ENCODE measurements around the gene FRMD4A.
"Not testable (repeated sequence)": the region's sequence is repeated elsewhere in the genome, so short reads cannot be mapped to it uniquely, and the experiment has no call there.

The FRMD4A gene

DNA sequence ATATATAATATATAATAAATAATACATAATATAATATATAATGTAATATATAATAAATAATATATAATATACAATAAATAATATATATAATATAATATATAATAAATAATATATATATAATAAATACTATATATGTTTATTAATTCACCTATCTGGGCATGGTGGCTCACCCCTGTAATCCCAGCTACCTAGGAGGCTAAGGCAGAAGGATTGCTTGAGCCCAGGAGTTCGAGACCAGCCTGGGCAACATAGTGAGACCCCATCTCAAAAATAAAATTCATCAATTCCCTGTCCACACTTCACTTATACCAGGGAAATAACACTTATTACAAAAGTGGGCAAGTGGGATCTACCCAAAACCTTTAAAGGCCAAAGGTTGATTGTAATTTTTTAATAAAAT lies 462.9 kb downstream of the FRMD4A start:
- Histone ChIP-seq H3K27ac (ENCODE audit: low read length) (no peak overlapping the region), H3K36me3 (replicated peaks; ENCODE audit: insufficient read depth, low read length) (no peaks in the 10 kb centered on the region), H3K4me2 (ENCODE audit: low read depth, low read length) (no peak overlapping the region), H3K9me2 (replicated peaks; ENCODE audit: insufficient read depth, low read length) (no peaks in the 10 kb centered on the region), H3F3A (ENCODE audit: insufficient read depth, low read length) (no peaks in the 10 kb centered on the region), H3K9me3 (replicated peaks; ENCODE audit: insufficient read depth, low read length) (no peaks in the 10 kb centered on the region), H3K27me3 (replicated peaks; ENCODE audit: insufficient read depth, low read length) (no peaks in the 10 kb centered on the region), H2AFZ (ENCODE audit: low read length) (no peak overlapping the region), H3K79me2 (ENCODE audit: low read length) (no peaks in the 10 kb centered on the region), H4K20me1 (ENCODE audit: insufficient read depth, low read length) (no peaks in the 10 kb centered on the region), H3K4me1 (ENCODE audit: low read length) (no peaks in the 10 kb centered on the region), H3K9ac (ENCODE audit: low read length) (no peak overlapping the region), H3K4me3 (ENCODE audit: low read length) (no peak overlapping the region)
- TF ChIP-seq EZH2 (optimal IDR thresholded peaks at IDR 0.05; ENCODE audit: low read depth, low read length): no peak
- TF ChIP-seq, protein P1, sequence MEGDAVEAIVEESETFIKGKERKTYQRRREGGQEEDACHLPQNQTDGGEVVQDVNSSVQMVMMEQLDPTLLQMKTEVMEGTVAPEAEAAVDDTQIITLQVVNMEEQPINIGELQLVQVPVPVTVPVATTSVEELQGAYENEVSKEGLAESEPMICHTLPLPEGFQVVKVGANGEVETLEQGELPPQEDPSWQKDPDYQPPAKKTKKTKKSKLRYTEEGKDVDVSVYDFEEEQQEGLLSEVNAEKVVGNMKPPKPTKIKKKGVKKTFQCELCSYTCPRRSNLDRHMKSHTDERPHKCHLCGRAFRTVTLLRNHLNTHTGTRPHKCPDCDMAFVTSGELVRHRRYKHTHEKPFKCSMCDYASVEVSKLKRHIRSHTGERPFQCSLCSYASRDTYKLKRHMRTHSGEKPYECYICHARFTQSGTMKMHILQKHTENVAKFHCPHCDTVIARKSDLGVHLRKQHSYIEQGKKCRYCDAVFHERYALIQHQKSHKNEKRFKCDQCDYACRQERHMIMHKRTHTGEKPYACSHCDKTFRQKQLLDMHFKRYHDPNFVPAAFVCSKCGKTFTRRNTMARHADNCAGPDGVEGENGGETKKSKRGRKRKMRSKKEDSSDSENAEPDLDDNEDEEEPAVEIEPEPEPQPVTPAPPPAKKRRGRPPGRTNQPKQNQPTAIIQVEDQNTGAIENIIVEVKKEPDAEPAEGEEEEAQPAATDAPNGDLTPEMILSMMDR (IDR thresholded peaks at IDR 0.05; ENCODE audit: low read length): no peak
- no peak for TF ChIP-seq EZH2phosphoT487 (IDR thresholded peaks at IDR 0.05; ENCODE audit: low read length)
- DNase-seq: no peak

DNA sequence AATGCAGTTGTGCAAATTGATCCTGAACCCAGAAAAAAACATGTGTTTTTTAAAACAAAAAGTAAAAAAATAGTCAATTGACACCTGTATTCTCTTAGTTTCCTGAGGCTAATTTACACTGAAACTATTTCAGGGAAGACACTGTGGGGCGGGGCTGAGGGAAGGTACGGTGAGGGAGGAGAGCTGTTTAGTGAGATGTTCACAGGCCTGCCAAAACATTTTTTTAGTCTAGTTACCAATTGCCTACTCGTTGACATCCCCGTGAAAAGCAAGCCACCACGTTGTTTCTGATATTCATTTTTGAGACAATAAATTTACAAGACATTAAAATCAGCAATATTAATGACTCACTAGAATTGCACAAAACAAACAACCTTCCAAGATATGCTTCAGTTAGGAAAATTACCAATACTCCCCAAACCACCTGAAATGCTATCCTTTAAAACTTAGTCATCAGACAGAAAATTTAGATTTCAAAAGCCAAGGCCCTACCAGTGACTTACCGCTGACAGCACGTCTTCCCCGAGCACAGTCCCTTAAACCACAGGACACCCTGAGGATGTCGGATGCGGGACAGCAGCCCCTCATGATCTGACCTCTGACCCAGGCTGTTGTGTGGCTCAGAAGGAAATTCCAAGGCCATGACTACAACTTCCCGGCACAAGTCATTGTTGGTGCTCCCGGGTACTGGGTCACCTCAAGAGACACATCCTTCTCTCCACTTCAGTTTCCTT lies 464.8 kb downstream of the FRMD4A start:
- no peaks in the 10 kb centered on the region for H3K9me2 ChIP-seq (replicated peaks; ENCODE audit: insufficient read depth, low read length)
- H3K27me3 ChIP-seq (replicated peaks; ENCODE audit: insufficient read depth, low read length): no peaks in the 10 kb centered on the region
- no peak for DNase-seq
- H3K4me2 ChIP-seq (ENCODE audit: low read depth, low read length): no peak overlapping the region
- no peaks in the 10 kb centered on the region for H3K9me3 ChIP-seq (replicated peaks; ENCODE audit: insufficient read depth, low read length)
- H3K9ac ChIP-seq (ENCODE audit: low read length): no peak overlapping the region
- H3K36me3 ChIP-seq (replicated peaks; ENCODE audit: insufficient read depth, low read length): no peaks in the 10 kb centered on the region
- no peak overlapping the region for H2AFZ ChIP-seq (ENCODE audit: low read length)
- no peaks in the 10 kb centered on the region for H3K79me2 ChIP-seq (ENCODE audit: low read length)
- no peak overlapping the region for H3K27ac ChIP-seq (ENCODE audit: low read length)
- no peaks in the 10 kb centered on the region for H3F3A ChIP-seq (ENCODE audit: insufficient read depth, low read length)
- no peak for TF ChIP-seq EZH2phosphoT487 (IDR thresholded peaks at IDR 0.05; ENCODE audit: low read length)
- no peak for TF ChIP-seq EZH2 (optimal IDR thresholded peaks at IDR 0.05; ENCODE audit: low read depth, low read length)
- TF ChIP-seq, protein P1 (IDR thresholded peaks at IDR 0.05; ENCODE audit: low read length): no peak
- H4K20me1 ChIP-seq (ENCODE audit: insufficient read depth, low read length): no peaks in the 10 kb centered on the region
- H3K4me1 ChIP-seq (ENCODE audit: low read length): no peaks in the 10 kb centered on the region
- no peak overlapping the region for H3K4me3 ChIP-seq (ENCODE audit: low read length)

DNA sequence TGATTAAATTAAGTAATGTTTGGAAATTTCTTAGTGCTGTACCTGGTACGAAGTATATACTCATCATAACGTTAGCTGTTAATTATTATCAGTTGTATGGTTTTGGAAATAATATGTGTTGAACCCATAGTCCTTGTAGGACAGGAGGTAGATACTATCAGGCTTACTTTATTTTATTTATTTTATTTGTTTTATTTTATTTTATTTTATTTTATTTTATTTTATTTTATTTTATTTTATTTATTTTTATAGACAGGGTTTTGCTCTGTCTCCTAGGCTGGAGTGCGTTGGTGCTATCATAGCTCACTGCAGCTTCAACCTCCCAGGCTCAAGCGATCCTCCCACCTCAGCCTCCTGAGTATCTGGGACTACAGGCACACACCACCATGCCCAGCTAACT lies 465.5 kb downstream of the FRMD4A start:
- not testable (repeated sequence) for H3K9me2 ChIP-seq (replicated peaks; ENCODE audit: insufficient read depth, low read length); H3K27me3 ChIP-seq (replicated peaks; ENCODE audit: insufficient read depth, low read length); H3K27ac ChIP-seq (ENCODE audit: low read length); DNase-seq; H3K79me2 ChIP-seq (ENCODE audit: low read length); H3K36me3 ChIP-seq (replicated peaks; ENCODE audit: insufficient read depth, low read length); H3K4me3 ChIP-seq (ENCODE audit: low read length); H3K4me2 ChIP-seq (ENCODE audit: low read depth, low read length); H3K9me3 ChIP-seq (replicated peaks; ENCODE audit: insufficient read depth, low read length); H2AFZ ChIP-seq (ENCODE audit: low read length); H3K9ac ChIP-seq (ENCODE audit: low read length); H3F3A ChIP-seq (ENCODE audit: insufficient read depth, low read length); H3K4me1 ChIP-seq (ENCODE audit: low read length); H4K20me1 ChIP-seq (ENCODE audit: insufficient read depth, low read length)

DNA sequence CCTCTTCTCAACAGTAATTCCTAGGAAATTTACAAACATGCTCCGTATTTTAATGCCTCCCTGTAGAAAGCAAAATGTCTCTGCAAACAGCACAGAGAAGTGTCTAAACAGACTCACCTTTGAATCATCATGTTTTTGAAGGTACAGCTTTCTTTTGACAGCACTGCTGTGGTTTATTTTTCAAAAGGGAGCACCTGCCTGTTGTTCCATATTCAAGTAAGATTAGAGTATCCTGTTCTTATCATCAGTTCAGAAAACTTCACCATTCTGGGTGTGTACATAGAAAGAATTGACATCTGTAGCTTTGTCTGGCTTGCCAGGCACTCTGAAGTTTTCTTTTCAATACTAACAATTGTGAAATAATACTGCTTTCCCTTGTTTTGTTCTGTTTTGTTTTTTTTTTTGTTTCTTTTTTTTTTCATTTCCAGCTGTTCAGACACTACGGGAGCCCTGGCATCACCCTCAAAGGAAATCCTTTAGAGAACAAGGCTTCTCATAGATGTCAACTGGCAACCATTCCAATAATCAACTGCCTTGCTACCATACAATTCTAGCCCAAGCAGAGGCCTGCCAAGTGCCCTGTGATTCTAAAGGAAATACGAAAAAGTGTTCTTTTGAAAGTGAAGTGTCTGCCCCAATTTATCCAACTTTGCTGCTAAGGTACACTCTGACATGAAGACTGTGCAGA lies 468.0 kb downstream of the FRMD4A start:
- H3K27ac ChIP-seq (ENCODE audit: low read length): no peak overlapping the region
- H3K79me2 ChIP-seq (ENCODE audit: low read length): no peaks in the 10 kb centered on the region
- no peaks in the 10 kb centered on the region for H3F3A ChIP-seq (ENCODE audit: insufficient read depth, low read length)
- TF ChIP-seq EZH2phosphoT487 (IDR thresholded peaks at IDR 0.05; ENCODE audit: low read length) (no peak), EZH2 (optimal IDR thresholded peaks at IDR 0.05; ENCODE audit: low read depth, low read length) (no peak)
- TF ChIP-seq, protein P1 (IDR thresholded peaks at IDR 0.05; ENCODE audit: low read length): no peak
- H3K9ac ChIP-seq (ENCODE audit: low read length): no peak overlapping the region
- no peak overlapping the region for H3K4me2 ChIP-seq (ENCODE audit: low read depth, low read length)
- no peak overlapping the region for H2AFZ ChIP-seq (ENCODE audit: low read length)
- no peaks in the 10 kb centered on the region for H3K9me2 ChIP-seq (replicated peaks; ENCODE audit: insufficient read depth, low read length)
- no peaks in the 10 kb centered on the region for H3K27me3 ChIP-seq (replicated peaks; ENCODE audit: insufficient read depth, low read length)
- H3K4me1 ChIP-seq (ENCODE audit: low read length): no peaks in the 10 kb centered on the region
- no peak for DNase-seq
- no peaks in the 10 kb centered on the region for H3K9me3 ChIP-seq (replicated peaks; ENCODE audit: insufficient read depth, low read length)
- no peak overlapping the region for H3K4me3 ChIP-seq (ENCODE audit: low read length)
- no peaks in the 10 kb centered on the region for H4K20me1 ChIP-seq (ENCODE audit: insufficient read depth, low read length)
- no peaks in the 10 kb centered on the region for H3K36me3 ChIP-seq (replicated peaks; ENCODE audit: insufficient read depth, low read length)

Data from MM.1S (cell line).